PC-9 (cell line): ENCODE results near the gene ETV6.

ENCODE experiments used
- CTCF ChIP-seq: fragments of 200-600 bp; sonication (generic); conservative IDR thresholded peaks from 2 replicates; pipeline ENCODE4 v1.6.1; 2017; ENCODE audit warnings: mixed run types, antibody characterized with exemption, mild to moderate bottlenecking, moderate library complexity
- EZH2 ChIP-seq: fragments of 200-600 bp; sonication (generic); IDR thresholded peaks from 2 replicates; pipeline ENCODE4 v1.8.0; 2017; ENCODE audit warnings: antibody characterized with exemption, low read depth

- no peak for TF ChIP-seq CTCF
- no peak for TF ChIP-seq EZH2
Measured at GRCh38 chr12:11719678-11720099, 70.2 kb downstream of the ETV6 start.
